A204.1 (cell line): ENCODE results near the gene PLXND1.
"Not testable (repeated sequence)": the region's sequence is repeated elsewhere in the genome, so short reads cannot be mapped to it uniquely, and the experiment has no call there.

ENCODE experiments used
- FAIRE-seq: peaks from 2 replicates; lab custom pipeline; 2012; peaks lifted over from hg19 to GRCh38; lab: Jason Lieb, UNC

Gene PLXND1

GRCh38 chr3:129548104-129548965, 58.1 kb downstream of the PLXND1 start:
- no peak for FAIRE-seq

GRCh38 chr3:129547241-129547640, 59.2 kb downstream of the PLXND1 start:
- FAIRE-seq, result no peak

- not testable (repeated sequence) for FAIRE-seq
These were observed 60.5 kb downstream of the PLXND1 start for GRCh38 chr3:129545951-129546350.

- no peak for FAIRE-seq
These were observed 62.5 kb downstream of the PLXND1 start for GRCh38 chr3:129543999-129544398.

GRCh38 chr3:129543156-129543790, 63.2 kb downstream of the PLXND1 start, which contains the start of gene H1-8:
Gene H1-8 (plus strand): TSS chr3:129543175. CDS start chr3:129543219, 44 bp downstream.
- no peak for FAIRE-seq

- no peak for FAIRE-seq
These were observed 63.7 kb downstream of the PLXND1 start for GRCh38 chr3:129542747-129543146.

GRCh38 chr3:129540776-129541516, 65.5 kb downstream of the PLXND1 start:
- no peak for FAIRE-seq

- no peak for FAIRE-seq
These were observed 67.3 kb downstream of the PLXND1 start for GRCh38 chr3:129539206-129539605.

GRCh38 chr3:129536804-129537203, 69.7 kb downstream of the PLXND1 start:
- FAIRE-seq, result no peak

GRCh38 chr3:129536374-129536667, 70.2 kb downstream of the PLXND1 start:
- no peak for FAIRE-seq

GRCh38 chr3:129535075-129535474, 71.4 kb downstream of the PLXND1 start:
- FAIRE-seq, result no peak

GRCh38 chr3:129534428-129535027, 71.9 kb downstream of the PLXND1 start:
- FAIRE-seq, result no peak

- no peak for FAIRE-seq
These were observed 73.1 kb downstream of the PLXND1 start for GRCh38 chr3:129533406-129533805.

GRCh38 chr3:129532261-129532660, 74.2 kb downstream of the PLXND1 start:
- no peak for FAIRE-seq

GRCh38 chr3:129531699-129532098, 74.8 kb downstream of the PLXND1 start:
- no peak for FAIRE-seq

GRCh38 chr3:129530821-129531220, 75.7 kb downstream of the PLXND1 start:
- no peak for FAIRE-seq

- no peak for FAIRE-seq
These were observed 76.2 kb downstream of the PLXND1 start for GRCh38 chr3:129530251-129530791.

- FAIRE-seq, result no peak
These were observed 76.9 kb downstream of the PLXND1 start for GRCh38 chr3:129529436-129530210.

GRCh38 chr3:129528589-129529100, 77.8 kb downstream of the PLXND1 start, which contains the start of gene RHO:
Gene RHO (plus strand): TSS chr3:129528639. CDS start chr3:129528734, 95 bp downstream.
- FAIRE-seq, result no peak

GRCh38 chr3:129527262-129527661, 79.2 kb downstream of the PLXND1 start:
- no peak for FAIRE-seq
